Effector memory CD4-positive, alpha-beta T cell (primary cell): ENCODE results near the gene NLGN1.

Experiments used
- DNase-seq, 3 donors: peaks; one replicate each; pipeline ENCODE4 v3.0.0-alpha.2; 2020
- H3K27ac ChIP-seq: 2 replicates; pipeline ENCODE4 v1.7.0; 2013; ENCODE audit warnings: mild to moderate bottlenecking, low read length, moderate library complexity; ENCODE audit not compliant: insufficient read depth, poor library complexity, severe bottlenecking
- H3K27me3 ChIP-seq: replicated peaks from 2 replicates; pipeline ENCODE4 v1.7.0; 2013; ENCODE audit warnings: mild to moderate bottlenecking, low read length; ENCODE audit not compliant: insufficient read depth, control insufficient read depth, poor library complexity, severe bottlenecking
- H3K36me3 ChIP-seq: 2 replicates; pipeline ENCODE4 v1.7.0; 2013; ENCODE audit warnings: mild to moderate bottlenecking, low read length, moderate library complexity; ENCODE audit not compliant: control insufficient read depth, insufficient read depth
- H3K4me1 ChIP-seq: 2 replicates; pipeline ENCODE4 v1.7.0; 2013; ENCODE audit warnings: low read length, mild to moderate bottlenecking; ENCODE audit not compliant: control insufficient read depth, insufficient read depth, poor library complexity, severe bottlenecking
- H3K4me3 ChIP-seq: 2 replicates; pipeline ENCODE4 v1.7.0; 2013; ENCODE audit warnings: low read length, low read depth, mild to moderate bottlenecking; ENCODE audit not compliant: insufficient read depth, poor library complexity, severe bottlenecking
- H3K9me3 ChIP-seq: 2 replicates; pipeline ENCODE4 v1.7.0; 2013; ENCODE audit warnings: mild to moderate bottlenecking, low read length, moderate library complexity; ENCODE audit not compliant: control insufficient read depth

The NLGN1 gene

GRCh38 chr3:173977747-173978146, 580.2 kb downstream of the NLGN1 start:
- Histone ChIP-seq H3K27me3 (no peaks in the 10 kb centered on the region), H3K4me1 (no peaks in the 10 kb centered on the region), H3K9me3 (no peaks in the 10 kb centered on the region), H3K36me3 (no peaks in the 10 kb centered on the region), H3K4me3 (no peak overlapping the region), H3K27ac (no peak overlapping the region)
- no peak for DNase-seq

GRCh38 chr3:173983343-173983742, 585.8 kb downstream of the NLGN1 start:
- DNase-seq: no peak
- no peaks in the 10 kb centered on the region for H3K36me3 ChIP-seq

DNA sequence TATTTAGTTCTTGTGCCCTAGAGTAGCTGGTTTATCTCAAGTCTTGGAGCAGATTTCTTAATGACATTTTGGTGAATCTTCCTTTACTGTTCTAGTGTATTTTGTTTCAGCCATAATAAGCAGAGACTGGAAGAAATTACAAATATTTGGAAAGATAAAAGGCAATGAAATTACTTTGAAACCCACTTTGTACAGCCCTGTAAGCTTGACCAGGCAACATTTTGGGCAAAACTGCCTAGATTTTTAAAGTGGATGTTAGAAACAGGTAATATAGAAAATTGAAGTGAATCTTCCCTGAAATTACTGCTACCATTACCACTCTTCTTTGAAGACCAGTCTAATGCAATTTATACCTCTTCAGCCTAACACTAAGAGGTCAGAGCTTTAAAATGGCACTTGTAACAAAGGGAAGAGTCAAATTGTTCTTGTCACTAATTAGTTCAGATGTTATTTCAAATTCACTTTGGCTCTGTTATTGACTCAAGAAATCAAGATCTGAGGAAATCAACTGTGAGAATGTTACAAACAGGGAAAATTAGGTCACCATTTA, 589.4 kb downstream of the NLGN1 start:
- H3K9me3 ChIP-seq: no peaks in the 10 kb centered on the region
- no peak for DNase-seq
- H3K4me3 ChIP-seq: no peak overlapping the region
- H3K36me3 ChIP-seq: no peaks in the 10 kb centered on the region
- H3K27me3 ChIP-seq: no peaks in the 10 kb centered on the region
- H3K27ac ChIP-seq: no peak overlapping the region
- no peaks in the 10 kb centered on the region for H3K4me1 ChIP-seq

More at GRCh38 chr3:173983343-173983742, 585.8 kb downstream of the NLGN1 start:
- no peak overlapping the region for H3K4me3 ChIP-seq
- H3K27me3 ChIP-seq: no peaks in the 10 kb centered on the region
- no peak overlapping the region for H3K27ac ChIP-seq
- no peaks in the 10 kb centered on the region for H3K9me3 ChIP-seq
- H3K4me1 ChIP-seq: no peaks in the 10 kb centered on the region

- Histone ChIP-seq H3K27ac (no peak overlapping the region), H3K27me3 (no peaks in the 10 kb centered on the region), H3K4me3 (no peak overlapping the region), H3K9me3 (no peaks in the 10 kb centered on the region), H3K36me3 (no peaks in the 10 kb centered on the region), H3K4me1 (no peaks in the 10 kb centered on the region)
- DNase-seq: no peak
These were observed 591.4 kb downstream of the NLGN1 start for GRCh38 chr3:173988909-173989308.

DNA sequence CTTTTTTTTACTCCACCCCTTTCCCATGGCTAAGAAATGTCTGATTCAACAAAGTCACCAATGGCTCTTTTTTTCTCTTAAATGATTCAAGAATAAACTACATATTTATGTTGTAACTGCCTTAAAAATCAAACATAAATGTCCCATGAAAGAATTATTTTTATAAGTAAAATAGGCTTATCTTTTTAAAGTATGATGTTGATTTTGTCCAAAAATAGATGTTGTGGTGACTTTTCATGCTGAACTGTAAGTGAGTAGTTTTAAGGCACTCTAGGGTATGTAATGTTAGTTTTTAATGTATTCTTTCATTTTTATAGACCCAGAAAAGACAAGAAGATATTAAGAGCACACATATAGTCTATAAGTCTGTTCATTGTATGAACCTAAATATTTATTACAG, 594.9 kb downstream of the NLGN1 start:
- Histone ChIP-seq H3K4me1 (no peaks in the 10 kb centered on the region), H3K36me3 (no peaks in the 10 kb centered on the region), H3K4me3 (no peak overlapping the region), H3K27ac (no peak overlapping the region), H3K27me3 (no peaks in the 10 kb centered on the region), H3K9me3 (no peaks in the 10 kb centered on the region)
- DNase-seq: no peak

- H3K4me3 ChIP-seq: no peak overlapping the region
These were observed 595.8 kb downstream of the NLGN1 start for GRCh38 chr3:173993299-173993698.

GRCh38 chr3:174000675-174001074, 603.1 kb downstream of the NLGN1 start:
- Histone ChIP-seq H3K9me3 (no peaks in the 10 kb centered on the region), H3K36me3 (no peaks in the 10 kb centered on the region), H3K27ac (no peak overlapping the region), H3K4me1 (no peaks in the 10 kb centered on the region), H3K4me3 (no peak overlapping the region), H3K27me3 (no peaks in the 10 kb centered on the region)
- no peak for DNase-seq

More at GRCh38 chr3:173993299-173993698, 595.8 kb downstream of the NLGN1 start:
- no peaks in the 10 kb centered on the region for H3K4me1 ChIP-seq
- no peaks in the 10 kb centered on the region for H3K9me3 ChIP-seq
- H3K36me3 ChIP-seq: no peaks in the 10 kb centered on the region
- H3K27me3 ChIP-seq: no peaks in the 10 kb centered on the region
- no peak for DNase-seq
- H3K27ac ChIP-seq: no peak overlapping the region

DNA sequence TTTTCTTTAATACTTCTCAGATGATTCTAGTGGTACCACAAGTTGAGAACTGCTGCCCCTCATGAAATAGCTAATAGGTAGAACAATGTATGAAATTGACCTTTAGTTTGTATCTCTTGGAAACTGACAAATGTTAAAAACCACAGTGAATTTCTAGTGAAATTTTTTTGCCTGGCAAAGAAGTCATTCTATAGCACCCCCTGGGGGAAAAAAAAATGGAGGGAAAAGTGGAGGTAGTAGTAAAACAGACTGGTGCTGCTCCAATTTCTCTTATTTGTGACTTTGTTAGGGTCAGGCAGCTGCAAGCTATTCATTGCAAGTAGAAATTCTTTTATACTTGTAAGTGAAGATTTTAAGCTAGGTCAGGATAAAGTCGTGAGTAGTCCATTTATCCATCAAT, 605.0 kb downstream of the NLGN1 start:
- H3K9me3 ChIP-seq: no peaks in the 10 kb centered on the region
- no peak for DNase-seq

DNA sequence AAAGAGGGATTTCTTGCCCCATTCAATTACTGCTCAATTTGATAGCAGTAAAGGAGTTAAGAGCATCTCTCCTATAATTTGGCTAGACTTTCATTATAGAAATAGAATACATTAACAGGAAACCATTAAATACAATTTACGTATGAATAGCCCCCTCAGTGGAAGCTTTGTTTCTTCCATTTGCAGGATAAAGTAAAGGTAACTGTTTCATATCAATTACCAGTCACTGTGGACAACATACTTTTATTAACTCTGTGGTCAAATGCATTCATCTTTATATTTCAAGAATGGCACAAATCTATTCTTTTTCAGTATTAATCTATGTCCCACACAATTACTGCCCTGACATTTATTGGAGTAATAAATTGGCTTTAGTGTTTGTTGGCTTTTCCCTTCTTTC, 613.4 kb downstream of the NLGN1 start:
- H3K4me3 ChIP-seq: no peak overlapping the region
- H3K27me3 ChIP-seq: no peaks in the 10 kb centered on the region
- no peaks in the 10 kb centered on the region for H3K36me3 ChIP-seq
- no peaks in the 10 kb centered on the region for H3K4me1 ChIP-seq
- DNase-seq: no peak
- no peak overlapping the region for H3K27ac ChIP-seq
- H3K9me3 ChIP-seq: no peaks in the 10 kb centered on the region

More for the DNA sequence above, 605.0 kb downstream of the NLGN1 start:
- Histone ChIP-seq H3K27ac (no peak overlapping the region), H3K4me1 (no peaks in the 10 kb centered on the region), H3K27me3 (no peaks in the 10 kb centered on the region), H3K4me3 (no peak overlapping the region), H3K36me3 (no peaks in the 10 kb centered on the region)

DNA sequence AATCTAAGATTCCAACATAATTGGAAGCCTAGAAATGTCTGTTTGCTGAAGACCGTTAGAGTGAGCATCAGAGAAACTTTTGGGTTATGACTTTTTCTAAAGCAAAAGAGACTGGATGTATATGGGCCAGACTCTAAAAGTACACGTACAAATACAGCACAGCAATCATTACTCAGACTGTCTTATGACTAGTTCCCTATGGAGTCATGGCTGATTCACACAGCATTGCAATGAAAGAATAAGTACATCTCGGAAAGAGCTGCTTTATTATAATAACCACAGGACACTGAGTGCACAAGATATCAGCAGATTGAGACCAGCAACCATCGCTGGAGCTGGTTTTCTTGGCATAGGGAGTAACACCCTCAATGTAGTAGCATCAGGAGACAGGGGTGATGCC, 618.6 kb downstream of the NLGN1 start:
- no peaks in the 10 kb centered on the region for H3K4me1 ChIP-seq
- no peaks in the 10 kb centered on the region for H3K36me3 ChIP-seq
- H3K27ac ChIP-seq: no peak overlapping the region
- H3K9me3 ChIP-seq: no peaks in the 10 kb centered on the region
- no peak for DNase-seq
- no peak overlapping the region for H3K4me3 ChIP-seq
- no peaks in the 10 kb centered on the region for H3K27me3 ChIP-seq
